ENCODE results near the gene RND3. TPM values are rescaled to one million over a fixed set of nuclear protein-coding genes. Genes with fewer than 3 reads are reported as not detected.

The RND3 gene
- total and polyA plus RNA-seq, 2 of the 13 experiments (the other 11 are each of a cell fraction or from before 2014, with no cell fraction given): 0.13 to 0.42 TPM

GRCh38 chr2:150487537-150488429 lies at the start of gene RND3 (continued):
- TF ChIP-seq, protein P1, sequence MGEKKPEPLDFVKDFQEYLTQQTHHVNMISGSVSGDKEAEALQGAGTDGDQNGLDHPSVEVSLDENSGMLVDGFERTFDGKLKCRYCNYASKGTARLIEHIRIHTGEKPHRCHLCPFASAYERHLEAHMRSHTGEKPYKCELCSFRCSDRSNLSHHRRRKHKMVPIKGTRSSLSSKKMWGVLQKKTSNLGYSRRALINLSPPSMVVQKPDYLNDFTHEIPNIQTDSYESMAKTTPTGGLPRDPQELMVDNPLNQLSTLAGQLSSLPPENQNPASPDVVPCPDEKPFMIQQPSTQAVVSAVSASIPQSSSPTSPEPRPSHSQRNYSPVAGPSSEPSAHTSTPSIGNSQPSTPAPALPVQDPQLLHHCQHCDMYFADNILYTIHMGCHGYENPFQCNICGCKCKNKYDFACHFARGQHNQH (CRISPR knock-in tag; IDR thresholded peaks at IDR 0.05): no peak
- TF ChIP-seq ZNF441 (CRISPR knock-in tag; IDR thresholded peaks at IDR 0.05; ENCODE audit: borderline replicate concordance) (no peak), CBFB (CRISPR knock-in tag; IDR thresholded peaks at IDR 0.05) (no peak), TARDBP (CRISPR knock-in tag; IDR thresholded peaks at IDR 0.05) (peak; percentile 54; the same call in 1 of the 2 replicates), NR2F2 (IDR thresholded peaks at IDR 0.05; ENCODE audit: borderline replicate concordance, low read depth) (no peak), THRA (CRISPR knock-in tag; IDR thresholded peaks at IDR 0.05; ENCODE audit: borderline replicate concordance) (0 out of 2 replicates have a peak, but pooled peaks have one; percentile 32), ZNF547 (CRISPR knock-in tag; IDR thresholded peaks at IDR 0.05) (no peak), SOX5 (CRISPR knock-in tag; IDR thresholded peaks at IDR 0.05; ENCODE audit: borderline replicate concordance) (0 out of 2 replicates have a peak, but pooled peaks have one; percentile 17), ZNF772 (CRISPR knock-in tag; IDR thresholded peaks at IDR 0.05) (no peak), ZSCAN22 (CRISPR knock-in tag; IDR thresholded peaks at IDR 0.05) (no peak), ZMYM3 (CRISPR knock-in tag; IDR thresholded peaks at IDR 0.05) (no peak), FOXK2 (IDR thresholded peaks at IDR 0.05) (no peak), ZSCAN5A (CRISPR knock-in tag; IDR thresholded peaks at IDR 0.05; ENCODE audit: borderline replicate concordance) (peak; percentile 30; the same call in 1 of the 2 replicates), ZNF775 (CRISPR knock-in tag; IDR thresholded peaks at IDR 0.05; ENCODE audit: borderline replicate concordance) (no peak), ZBTB33 (CRISPR knock-in tag; IDR thresholded peaks at IDR 0.05) (no peak), SRSF9 (IDR thresholded peaks at IDR 0.05; ENCODE audit: borderline replicate concordance, insufficient read depth, low read depth, low read length, poor library complexity, severe bottlenecking) (no peak), HNRNPUL1 (IDR thresholded peaks at IDR 0.05; ENCODE audit: low read depth, low read length) (no peak)
- TF ChIP-seq, protein P2, sequence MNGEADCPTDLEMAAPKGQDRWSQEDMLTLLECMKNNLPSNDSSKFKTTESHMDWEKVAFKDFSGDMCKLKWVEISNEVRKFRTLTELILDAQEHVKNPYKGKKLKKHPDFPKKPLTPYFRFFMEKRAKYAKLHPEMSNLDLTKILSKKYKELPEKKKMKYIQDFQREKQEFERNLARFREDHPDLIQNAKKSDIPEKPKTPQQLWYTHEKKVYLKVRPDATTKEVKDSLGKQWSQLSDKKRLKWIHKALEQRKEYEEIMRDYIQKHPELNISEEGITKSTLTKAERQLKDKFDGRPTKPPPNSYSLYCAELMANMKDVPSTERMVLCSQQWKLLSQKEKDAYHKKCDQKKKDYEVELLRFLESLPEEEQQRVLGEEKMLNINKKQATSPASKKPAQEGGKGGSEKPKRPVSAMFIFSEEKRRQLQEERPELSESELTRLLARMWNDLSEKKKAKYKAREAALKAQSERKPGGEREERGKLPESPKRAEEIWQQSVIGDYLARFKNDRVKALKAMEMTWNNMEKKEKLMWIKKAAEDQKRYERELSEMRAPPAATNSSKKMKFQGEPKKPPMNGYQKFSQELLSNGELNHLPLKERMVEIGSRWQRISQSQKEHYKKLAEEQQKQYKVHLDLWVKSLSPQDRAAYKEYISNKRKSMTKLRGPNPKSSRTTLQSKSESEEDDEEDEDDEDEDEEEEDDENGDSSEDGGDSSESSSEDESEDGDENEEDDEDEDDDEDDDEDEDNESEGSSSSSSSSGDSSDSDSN (CRISPR knock-in tag; IDR thresholded peaks at IDR 0.05): no peak

Measured in HepG2 (cell line).